ENCODE measurements around the gene NFKBIB. TPM values are rescaled to one million over a fixed set of nuclear protein-coding genes. Genes with fewer than 3 reads are reported as not detected.

Gene NFKBIB
- polyA plus RNA-seq, 1 of the 3 experiments (the other 2 are of a cell fraction), result 31.8 TPM

DNA sequence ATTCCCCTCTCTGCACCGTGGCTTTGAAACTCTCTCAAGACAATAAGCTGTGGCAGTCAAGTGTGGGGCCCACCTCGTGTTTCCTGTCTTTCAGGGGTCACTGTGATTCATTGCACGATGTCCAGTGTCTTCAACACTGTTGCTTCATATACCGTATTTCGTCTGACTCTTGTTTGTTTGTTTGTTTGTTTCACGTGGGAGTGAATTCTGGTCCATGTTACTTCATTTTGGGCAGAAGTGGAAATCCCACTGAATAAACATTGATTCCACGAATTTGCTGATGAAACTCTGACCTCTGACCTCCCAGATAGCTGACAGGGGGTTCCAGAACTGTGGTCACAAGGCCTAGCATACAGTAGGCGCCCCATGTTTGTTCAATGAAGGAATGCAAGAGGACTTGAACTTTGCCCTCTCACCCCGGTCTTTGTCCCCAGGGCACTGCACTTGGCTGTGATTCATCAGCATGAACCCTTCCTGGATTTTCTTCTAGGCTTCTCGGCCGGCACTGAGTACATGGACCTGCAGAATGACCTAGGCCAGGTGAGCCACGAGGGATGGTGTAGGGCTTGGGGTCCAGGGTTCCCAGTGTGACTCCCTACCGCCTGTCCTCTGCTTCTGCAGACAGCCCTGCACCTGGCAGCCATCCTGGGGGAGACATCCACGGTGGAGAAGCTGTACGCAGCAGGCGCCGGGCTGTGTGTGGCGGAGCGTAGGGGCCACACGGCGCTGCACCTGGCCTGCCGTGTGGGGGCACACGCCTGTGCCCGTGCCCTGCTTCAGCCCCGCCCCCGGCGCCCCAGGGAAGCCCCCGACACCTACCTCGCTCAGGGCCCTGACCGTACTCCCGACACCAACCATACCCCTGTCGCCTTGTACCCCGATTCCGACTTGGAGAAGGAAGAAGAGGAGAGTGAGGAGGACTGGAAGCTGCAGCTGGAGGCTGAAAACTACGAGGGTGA is 5.1 kb downstream of the NFKBIB start:
- 88% methylated on average over 26 of the region's 35 CpGs for WGBS (ENCODE audit: low lambda C conversion rate)
- CTCF ChIA-PET, result interaction anchor here (1.4 kb wide), 1 partner anchor 13 kb away, joined by 3 read pairs; no protein-coding TSS in a partner anchor
- Histone ChIP-seq H3K4me1 (ENCODE audit: control insufficient read depth in 1 of 2, insufficient read depth in 2 of 2, low read depth in 1 of 2, low read length in 1 of 2) (no peaks in the 10 kb centered on the region; a peak in 1 of 4 replicates), H3K36me3 (replicated peaks in 1 of 2; ENCODE audit: control insufficient read depth in 1 of 2, insufficient read depth in 2 of 2, low read length in 1 of 2) (peaks cover 0 to 12% of the 10 kb centered on the region in 2 experiments), H3F3A (replicated peaks; ENCODE audit: insufficient read depth) (peaks cover 4% of the 10 kb centered on the region), H3K9me2 (no peaks in the 10 kb centered on the region), H3K79me2 (ENCODE audit: insufficient read depth) (peaks cover 38% of the 10 kb centered on the region), H3K9me3 (no peaks in the 10 kb centered on the region), H3K27me3 (ENCODE audit: insufficient read depth) (no peaks in the 10 kb centered on the region), H3K27ac (ENCODE audit: low read depth in 2 of 2, low read length in 1 of 2) (no peak overlapping the region), H3K4me2 (no peak overlapping the region), H3K4me3 (ENCODE audit: low read depth in 2 of 2, low read length in 1 of 2) (no peak overlapping the region), H4K20me1 (ENCODE audit: insufficient read depth) (no peaks in the 10 kb centered on the region), H3K9ac (no peak overlapping the region), H2AFZ (ENCODE audit: low read depth) (no peak overlapping the region)
- POLR2A ChIA-PET, result no interaction called here
- no peak for DNase-seq
- TF ChIP-seq RFX5 (IDR thresholded peaks at IDR 0.05; ENCODE audit: low read length) (no peak), POLR2AphosphoS5 (IDR thresholded peaks at IDR 0.05; ENCODE audit: low read depth, low read length) (no peak), FOXJ3 (CRISPR knock-in tag; IDR thresholded peaks at IDR 0.05) (no peak), FOSL2 (IDR thresholded peaks at IDR 0.05; ENCODE audit: borderline replicate concordance, low read depth) (no peak), EP300 (IDR thresholded peaks at IDR 0.05; ENCODE audit: borderline replicate concordance in 1 of 2, low read depth in 1 of 2, low read length in 1 of 2) (no peak), ELF1 (IDR thresholded peaks at IDR 0.05) (no peak)
- TF ChIP-seq, protein P1, sequence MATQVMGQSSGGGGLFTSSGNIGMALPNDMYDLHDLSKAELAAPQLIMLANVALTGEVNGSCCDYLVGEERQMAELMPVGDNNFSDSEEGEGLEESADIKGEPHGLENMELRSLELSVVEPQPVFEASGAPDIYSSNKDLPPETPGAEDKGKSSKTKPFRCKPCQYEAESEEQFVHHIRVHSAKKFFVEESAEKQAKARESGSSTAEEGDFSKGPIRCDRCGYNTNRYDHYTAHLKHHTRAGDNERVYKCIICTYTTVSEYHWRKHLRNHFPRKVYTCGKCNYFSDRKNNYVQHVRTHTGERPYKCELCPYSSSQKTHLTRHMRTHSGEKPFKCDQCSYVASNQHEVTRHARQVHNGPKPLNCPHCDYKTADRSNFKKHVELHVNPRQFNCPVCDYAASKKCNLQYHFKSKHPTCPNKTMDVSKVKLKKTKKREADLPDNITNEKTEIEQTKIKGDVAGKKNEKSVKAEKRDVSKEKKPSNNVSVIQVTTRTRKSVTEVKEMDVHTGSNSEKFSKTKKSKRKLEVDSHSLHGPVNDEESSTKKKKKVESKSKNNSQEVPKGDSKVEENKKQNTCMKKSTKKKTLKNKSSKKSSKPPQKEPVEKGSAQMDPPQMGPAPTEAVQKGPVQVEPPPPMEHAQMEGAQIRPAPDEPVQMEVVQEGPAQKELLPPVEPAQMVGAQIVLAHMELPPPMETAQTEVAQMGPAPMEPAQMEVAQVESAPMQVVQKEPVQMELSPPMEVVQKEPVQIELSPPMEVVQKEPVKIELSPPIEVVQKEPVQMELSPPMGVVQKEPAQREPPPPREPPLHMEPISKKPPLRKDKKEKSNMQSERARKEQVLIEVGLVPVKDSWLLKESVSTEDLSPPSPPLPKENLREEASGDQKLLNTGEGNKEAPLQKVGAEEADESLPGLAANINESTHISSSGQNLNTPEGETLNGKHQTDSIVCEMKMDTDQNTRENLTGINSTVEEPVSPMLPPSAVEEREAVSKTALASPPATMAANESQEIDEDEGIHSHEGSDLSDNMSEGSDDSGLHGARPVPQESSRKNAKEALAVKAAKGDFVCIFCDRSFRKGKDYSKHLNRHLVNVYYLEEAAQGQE (IDR thresholded peaks at IDR 0.05; ENCODE audit: low read depth, low read length), result no peak
- TF ChIP-seq, protein P2, sequence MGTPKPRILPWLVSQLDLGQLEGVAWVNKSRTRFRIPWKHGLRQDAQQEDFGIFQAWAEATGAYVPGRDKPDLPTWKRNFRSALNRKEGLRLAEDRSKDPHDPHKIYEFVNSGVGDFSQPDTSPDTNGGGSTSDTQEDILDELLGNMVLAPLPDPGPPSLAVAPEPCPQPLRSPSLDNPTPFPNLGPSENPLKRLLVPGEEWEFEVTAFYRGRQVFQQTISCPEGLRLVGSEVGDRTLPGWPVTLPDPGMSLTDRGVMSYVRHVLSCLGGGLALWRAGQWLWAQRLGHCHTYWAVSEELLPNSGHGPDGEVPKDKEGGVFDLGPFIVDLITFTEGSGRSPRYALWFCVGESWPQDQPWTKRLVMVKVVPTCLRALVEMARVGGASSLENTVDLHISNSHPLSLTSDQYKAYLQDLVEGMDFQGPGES (IDR thresholded peaks at IDR 0.05; ENCODE audit: low read depth, low read length), result no peak

DNA sequence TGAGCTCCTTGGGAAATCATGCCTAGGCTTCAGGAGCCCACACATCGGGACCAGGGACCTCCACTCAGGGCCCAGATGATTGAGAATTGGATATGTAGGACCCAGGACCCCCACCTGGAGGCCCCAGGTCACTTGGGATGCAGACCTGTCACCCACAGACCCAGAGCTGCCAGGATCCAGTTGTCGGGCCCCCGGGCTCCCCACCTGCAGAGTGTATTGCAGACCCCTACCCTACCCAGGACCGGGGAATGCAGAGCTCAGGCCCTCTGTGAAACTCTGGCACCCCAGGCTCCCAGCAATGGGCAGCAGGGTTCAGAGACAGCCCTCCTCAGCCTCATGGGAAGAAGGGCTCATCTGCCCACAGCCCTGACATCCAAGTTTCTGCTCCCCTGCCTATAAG is 5.9 kb downstream of the NFKBIB start:
- H3F3A ChIP-seq (replicated peaks; ENCODE audit: insufficient read depth), result peaks cover under 1% of the 10 kb centered on the region
- ChIA-PET POLR2A (no interaction called here), CTCF (interaction anchor here (0.8 to 1.5 kb wide), 3 partner anchors 12 to 19 kb away, joined by 3 to 4 read pairs (median 3); no protein-coding TSS in a partner anchor)
- H3K36me3 ChIP-seq (replicated peaks in 1 of 2; ENCODE audit: control insufficient read depth in 1 of 2, insufficient read depth in 2 of 2, low read length in 1 of 2), result peaks cover 0 to 12% of the 10 kb centered on the region in 2 experiments
- peaks cover 31% of the 10 kb centered on the region for H3K79me2 ChIP-seq (ENCODE audit: insufficient read depth)
- no peaks in the 10 kb centered on the region for H3K27me3 ChIP-seq (ENCODE audit: insufficient read depth)
- no peak overlapping the region for H3K27ac ChIP-seq (ENCODE audit: low read depth in 2 of 2, low read length in 1 of 2)
- H3K9ac ChIP-seq, result no peak overlapping the region
- no peaks in the 10 kb centered on the region; a peak in 1 of 4 replicates for H3K4me1 ChIP-seq (ENCODE audit: control insufficient read depth in 1 of 2, insufficient read depth in 2 of 2, low read depth in 1 of 2, low read length in 1 of 2)
- TF ChIP-seq CHD2 (IDR thresholded peaks at IDR 0.05; ENCODE audit: low read length, partially characterized antibody), result no peak
- TF ChIP-seq, protein P2 (IDR thresholded peaks at IDR 0.05; ENCODE audit: low read depth, low read length), result no peak
- TF ChIP-seq MEF2A (IDR thresholded peaks at IDR 0.05; ENCODE audit: borderline replicate concordance, low read depth), result no peak
- TF ChIP-seq TCF12 (IDR thresholded peaks at IDR 0.05), result no peak
- TF ChIP-seq GATA2 (CRISPR knock-in tag; IDR thresholded peaks at IDR 0.05), result no peak
- TF ChIP-seq MXI1 (IDR thresholded peaks at IDR 0.05; ENCODE audit: low read depth, low read length), result no peak
- no peak for DNase-seq
- H3K9me2 ChIP-seq, result no peaks in the 10 kb centered on the region
- H3K9me3 ChIP-seq, result no peaks in the 10 kb centered on the region
- no CpG with 5 or more reads among the region's 4 CpGs for WGBS (ENCODE audit: low lambda C conversion rate)
- H3K4me2 ChIP-seq, result no peak overlapping the region
- H4K20me1 ChIP-seq (ENCODE audit: insufficient read depth), result no peaks in the 10 kb centered on the region
- no peak overlapping the region for H2AFZ ChIP-seq (ENCODE audit: low read depth)
- H3K4me3 ChIP-seq (ENCODE audit: low read depth in 2 of 2, low read length in 1 of 2), result no peak overlapping the region
